Fibroblast of mammary gland (primary cell): Measurements from ENCODE around the gene CEP20.

ENCODE experiments used
- DNase-seq: peaks from one replicate; pipeline ENCODE4 v3.0.0-alpha.2; 2010; ENCODE audit warnings: low read depth
- H3K4me3 ChIP-seq: 2 replicates; pipeline ENCODE4 v1.5.1; 2011; ENCODE audit warnings: low read depth, mild to moderate bottlenecking, low read length, moderate library complexity; ENCODE audit not compliant: control insufficient read depth
- TF ChIP-seq, protein P1 (sequence below): conservative IDR thresholded peaks from 2 replicates; pipeline ENCODE4 v1.5.1; 2011; ENCODE audit warnings: low read depth, low read length, inconsistent platforms; ENCODE audit not compliant: control insufficient read depth, insufficient read depth

Gene CEP20

GRCh38 chr16:15911198-15911597 lies 22.8 kb upstream of the CEP20 start:
- no peak for DNase-seq
- TF ChIP-seq, protein P1, sequence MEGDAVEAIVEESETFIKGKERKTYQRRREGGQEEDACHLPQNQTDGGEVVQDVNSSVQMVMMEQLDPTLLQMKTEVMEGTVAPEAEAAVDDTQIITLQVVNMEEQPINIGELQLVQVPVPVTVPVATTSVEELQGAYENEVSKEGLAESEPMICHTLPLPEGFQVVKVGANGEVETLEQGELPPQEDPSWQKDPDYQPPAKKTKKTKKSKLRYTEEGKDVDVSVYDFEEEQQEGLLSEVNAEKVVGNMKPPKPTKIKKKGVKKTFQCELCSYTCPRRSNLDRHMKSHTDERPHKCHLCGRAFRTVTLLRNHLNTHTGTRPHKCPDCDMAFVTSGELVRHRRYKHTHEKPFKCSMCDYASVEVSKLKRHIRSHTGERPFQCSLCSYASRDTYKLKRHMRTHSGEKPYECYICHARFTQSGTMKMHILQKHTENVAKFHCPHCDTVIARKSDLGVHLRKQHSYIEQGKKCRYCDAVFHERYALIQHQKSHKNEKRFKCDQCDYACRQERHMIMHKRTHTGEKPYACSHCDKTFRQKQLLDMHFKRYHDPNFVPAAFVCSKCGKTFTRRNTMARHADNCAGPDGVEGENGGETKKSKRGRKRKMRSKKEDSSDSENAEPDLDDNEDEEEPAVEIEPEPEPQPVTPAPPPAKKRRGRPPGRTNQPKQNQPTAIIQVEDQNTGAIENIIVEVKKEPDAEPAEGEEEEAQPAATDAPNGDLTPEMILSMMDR, result no peak
- H3K4me3 ChIP-seq, result no peak overlapping the region

DNA sequence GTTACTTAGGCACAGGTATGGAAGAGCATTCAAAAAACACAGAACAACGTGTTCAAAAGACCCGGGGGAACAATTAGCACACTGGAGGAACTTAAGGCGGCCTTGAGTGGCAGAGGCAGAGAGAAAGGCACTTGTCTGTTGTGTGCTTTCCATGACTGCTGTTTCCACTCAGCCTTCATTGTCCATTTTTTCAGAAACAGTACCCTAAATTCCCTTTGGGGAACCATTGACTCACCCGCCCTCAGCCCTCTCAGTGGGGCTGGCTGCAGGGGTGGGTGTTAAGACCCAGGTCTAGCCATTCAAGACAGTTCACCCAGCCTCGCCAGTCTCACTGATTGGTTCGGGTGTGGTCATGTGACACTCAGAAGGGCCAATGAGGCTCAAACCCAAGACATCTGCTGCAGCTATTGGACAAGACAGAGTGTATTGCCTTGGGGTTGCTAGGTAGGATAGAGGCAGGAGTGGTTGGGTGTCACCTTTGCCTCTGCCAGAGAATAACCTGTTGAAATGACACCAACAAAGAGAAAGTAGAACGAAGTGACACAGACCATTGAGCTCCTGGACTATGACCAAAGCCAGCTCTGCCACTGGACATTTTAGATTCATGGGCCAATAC lies 19.6 kb upstream of the CEP20 start:
- no peak overlapping the region for H3K4me3 ChIP-seq
- peak; percentile 45 for DNase-seq
- TF ChIP-seq, protein P1, result no peak

- TF ChIP-seq, protein P1, result no peak
- H3K4me3 ChIP-seq, result no peak overlapping the region
- DNase-seq, result no peak
Measured at GRCh38 chr16:15906439-15906838, 18.0 kb upstream of the CEP20 start.

DNA sequence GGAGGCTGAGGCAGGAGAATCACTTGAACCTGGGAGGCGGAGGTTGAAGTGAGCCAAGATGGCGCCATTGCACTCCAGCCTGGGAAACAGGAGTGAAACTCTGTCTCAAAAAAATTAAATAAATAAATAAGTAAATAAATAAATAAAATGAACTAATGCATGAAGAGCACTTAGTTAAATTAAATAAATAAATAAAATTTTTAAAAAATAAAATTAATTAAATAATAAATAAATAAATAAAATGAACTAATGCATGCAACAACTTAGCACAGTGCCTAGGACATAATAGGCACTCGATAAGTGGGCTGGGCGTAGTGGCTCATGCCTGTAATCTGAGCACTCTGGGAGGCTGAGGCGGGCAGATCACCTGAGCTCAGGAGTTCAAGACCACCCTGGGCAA lies 15.6 kb upstream of the CEP20 start:
- TF ChIP-seq, protein P1, result no peak
- no peak for DNase-seq
- no peak overlapping the region for H3K4me3 ChIP-seq

- no peak overlapping the region for H3K4me3 ChIP-seq
- no peak for DNase-seq
- TF ChIP-seq, protein P1, result no peak
Measured at GRCh38 chr16:15900901-15901500, 12.6 kb upstream of the CEP20 start.

- H3K4me3 ChIP-seq, result no peak overlapping the region
- no peak for DNase-seq
- TF ChIP-seq, protein P1, result no peak
Measured at GRCh38 chr16:15900357-15900756, 12.0 kb upstream of the CEP20 start.
